Esophagus muscularis mucosa (tissue), 4 donors: ENCODE data around the gene TET3. TPM values are rescaled to one million over a fixed set of nuclear protein-coding genes. Genes with fewer than 3 reads are reported as not detected.

Source experiments
- DNase-seq: peaks from one replicate; pipeline ENCODE4 v3.0.0-alpha.2; 2017; ENCODE audit errors: extremely low spot score
- H3K27ac ChIP-seq, 4 donors: fragments of 200-600 bp; sonication (generic); replicated peaks in 1 of 4; 1 replicate in 3 of 4; 2 replicates in 1 of 4; pipeline ENCODE4 v1.5.1; 2016 to 2019; ENCODE audit warnings: mild to moderate bottlenecking in 1 of 4
- H3K27me3 ChIP-seq, 4 donors: fragments of 200-600 bp; sonication (generic); one replicate each; pipeline versions ENCODE4 v1.5.1 to v1.6.0; 2016 to 2019
- H3K36me3 ChIP-seq, 4 donors: fragments of 200-600 bp; sonication (generic); one replicate each; pipeline ENCODE4 v1.5.1; 2016 to 2019
- H3K4me1 ChIP-seq, 4 donors: fragments of 200-600 bp; sonication (generic); one replicate each; pipeline ENCODE4 v1.5.1; 2016 to 2019
- H3K4me3 ChIP-seq, 4 donors: fragments of 200-600 bp; sonication (generic); 1 replicate in 2 of 4; 2 replicates in 2 of 4; pipeline ENCODE4 v1.5.1; 2016 to 2019; ENCODE audit warnings: mild to moderate bottlenecking in 4 of 4, moderate library complexity in 1 of 4
- H3K9me3 ChIP-seq, 4 donors: fragments of 200-600 bp; sonication (generic); 1 replicate in 3 of 4; 2 replicates in 1 of 4; pipeline ENCODE4 v1.5.1; 2016 to 2019
- EP300 ChIP-seq: sonication (generic); formaldehyde crosslinking; IDR thresholded peaks from one replicate; pipeline ENCODE4 v1.6.1; 2017; ENCODE audit warnings: antibody characterized with exemption
- POLR2A ChIP-seq: fragments of 450-650 bp; IDR thresholded peaks from one replicate; pipeline ENCODE4 v1.6.1; 2017; ENCODE audit warnings: antibody characterized with exemption, moderate library complexity, mild to moderate bottlenecking, low read depth
- POLR2AphosphoS5 ChIP-seq, 2 donors: sonication (generic); formaldehyde crosslinking; IDR thresholded peaks; one replicate each; pipeline ENCODE4 v1.6.1; 2017; ENCODE audit warnings: antibody characterized with exemption in 2 of 2
- WGBS: methylation state at CpG from one replicate; pipeline ENCODE4 v1.1.5; 2018; 5-methylcytosine and 5-hydroxymethylcytosine counted together
- intact Hi-C: fragments of 100-400 bp; cut with DNase I; formaldehyde crosslinking; loops from one replicate; pipeline ENCODE4 v1.15.1; 2023
- small RNA-seq, 3 donors: library from RNA; depleted of rRNA; stranded (forward); fragments of <200 nt; gene quantifications; one replicate each; pipeline ENCODE3, GENCODE V24; 2016
- total RNA-seq, 4 donors: library from RNA; depleted of rRNA; stranded (reverse); fragments of >200 nt; gene quantifications; one replicate each; pipeline versions ENCODE4 v1.1.0 to v1.2.1, GENCODE V29; 2016
- TF ChIP-seq, protein P1 (sequence below), 3 experiments: fragments of 200-600 bp in 2 of 3; fragments of 450-650 bp in 1 of 3; sonication (generic) in 2 of 3; IDR thresholded peaks; one replicate each; pipeline ENCODE4 v1.5.1; 2017 to 2019; ENCODE audit warnings: antibody characterized with exemption in 3 of 3, mild to moderate bottlenecking in 2 of 3, moderate library complexity in 1 of 3

TET3 gene
- total RNA-seq, 4 donors from 2014 or later = 5.4 to 6.7 (median 6.1) TPM

DNA sequence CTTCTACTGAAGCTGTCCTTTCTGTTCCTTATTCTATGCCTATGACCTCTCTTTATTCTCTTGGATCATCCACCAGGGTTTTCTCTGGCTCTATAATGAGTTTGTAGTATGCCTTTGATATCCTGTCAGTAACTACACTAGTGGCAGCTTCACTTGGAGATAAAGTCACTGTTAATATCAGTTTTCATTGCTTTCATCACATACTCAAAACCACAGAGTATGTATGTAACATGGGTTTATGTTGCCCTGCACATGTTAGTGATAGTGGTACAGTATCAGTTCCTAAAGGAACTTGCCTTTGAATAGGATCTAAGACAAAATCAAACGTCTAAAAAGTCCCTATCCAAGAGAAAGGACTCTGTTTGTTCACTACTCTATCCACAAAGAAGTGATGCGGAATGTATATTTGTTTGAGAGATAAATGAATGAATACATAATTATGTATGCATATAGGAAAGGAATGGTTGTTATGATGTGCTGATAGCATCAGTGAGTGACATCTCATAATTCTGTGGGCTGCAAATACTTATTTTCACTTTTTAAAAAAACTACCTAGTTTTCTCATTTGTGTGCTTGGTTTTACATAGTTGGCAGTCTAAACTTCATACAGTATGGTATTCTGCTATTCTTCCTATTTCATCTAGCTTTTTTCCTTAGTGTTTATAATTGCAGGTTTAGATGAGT lies 45.1 kb downstream of the TET3 start:
- intact Hi-C loops = no loop called here
- WGBS = 64% methylated on average over 2 of the region's 2 CpGs
- Histone ChIP-seq H3K27ac (no peak overlapping the region), H3K9me3 (no peaks in the 10 kb centered on the region), H3K27me3 (no peaks in the 10 kb centered on the region), H3K4me1 (peaks cover 8 to 25% (median 19%) of the 10 kb centered on the region in 4 donors), H3K36me3 (no peaks in the 10 kb centered on the region), H3K4me3 (no peak overlapping the region)
- no peak for DNase-seq
- no peak for TF ChIP-seq EP300

DNA sequence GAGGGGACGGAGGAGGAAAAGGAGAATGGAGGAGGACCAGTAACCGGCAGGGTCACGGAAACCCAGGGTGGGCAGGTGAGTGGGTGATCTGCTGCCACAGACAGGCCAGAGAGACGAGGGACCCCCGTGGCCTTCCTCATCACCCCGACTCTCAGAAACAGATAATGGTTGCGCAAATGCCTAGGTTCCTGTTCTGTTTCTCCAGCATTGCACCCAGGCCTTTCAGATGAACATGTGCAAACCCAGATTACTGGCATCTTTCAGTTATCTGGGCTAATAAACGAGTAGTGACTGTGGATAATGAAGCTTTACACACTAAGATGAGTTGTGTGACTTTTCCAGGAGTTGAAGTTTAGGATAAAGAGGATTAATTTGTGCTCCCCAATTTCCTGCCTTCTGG lies 46.5 kb downstream of the TET3 start:
- Histone ChIP-seq H3K4me3 (no peak overlapping the region), H3K27ac (no peak overlapping the region), H3K4me1 (peaks cover 8 to 25% (median 19%) of the 10 kb centered on the region in 4 donors), H3K36me3 (no peaks in the 10 kb centered on the region), H3K27me3 (no peaks in the 10 kb centered on the region), H3K9me3 (no peaks in the 10 kb centered on the region)
- 84% methylated on average over 8 of the region's 8 CpGs for WGBS
- no peak for TF ChIP-seq EP300
- TF ChIP-seq, protein P1, sequence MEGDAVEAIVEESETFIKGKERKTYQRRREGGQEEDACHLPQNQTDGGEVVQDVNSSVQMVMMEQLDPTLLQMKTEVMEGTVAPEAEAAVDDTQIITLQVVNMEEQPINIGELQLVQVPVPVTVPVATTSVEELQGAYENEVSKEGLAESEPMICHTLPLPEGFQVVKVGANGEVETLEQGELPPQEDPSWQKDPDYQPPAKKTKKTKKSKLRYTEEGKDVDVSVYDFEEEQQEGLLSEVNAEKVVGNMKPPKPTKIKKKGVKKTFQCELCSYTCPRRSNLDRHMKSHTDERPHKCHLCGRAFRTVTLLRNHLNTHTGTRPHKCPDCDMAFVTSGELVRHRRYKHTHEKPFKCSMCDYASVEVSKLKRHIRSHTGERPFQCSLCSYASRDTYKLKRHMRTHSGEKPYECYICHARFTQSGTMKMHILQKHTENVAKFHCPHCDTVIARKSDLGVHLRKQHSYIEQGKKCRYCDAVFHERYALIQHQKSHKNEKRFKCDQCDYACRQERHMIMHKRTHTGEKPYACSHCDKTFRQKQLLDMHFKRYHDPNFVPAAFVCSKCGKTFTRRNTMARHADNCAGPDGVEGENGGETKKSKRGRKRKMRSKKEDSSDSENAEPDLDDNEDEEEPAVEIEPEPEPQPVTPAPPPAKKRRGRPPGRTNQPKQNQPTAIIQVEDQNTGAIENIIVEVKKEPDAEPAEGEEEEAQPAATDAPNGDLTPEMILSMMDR (IDR thresholded peaks at IDR 0.05) = no peak
- TF ChIP-seq POLR2AphosphoS5 (IDR thresholded peaks at IDR 0.05) = no peak
- no peak for TF ChIP-seq POLR2A
- intact Hi-C loops = no loop called here
- DNase-seq = no peak

DNA sequence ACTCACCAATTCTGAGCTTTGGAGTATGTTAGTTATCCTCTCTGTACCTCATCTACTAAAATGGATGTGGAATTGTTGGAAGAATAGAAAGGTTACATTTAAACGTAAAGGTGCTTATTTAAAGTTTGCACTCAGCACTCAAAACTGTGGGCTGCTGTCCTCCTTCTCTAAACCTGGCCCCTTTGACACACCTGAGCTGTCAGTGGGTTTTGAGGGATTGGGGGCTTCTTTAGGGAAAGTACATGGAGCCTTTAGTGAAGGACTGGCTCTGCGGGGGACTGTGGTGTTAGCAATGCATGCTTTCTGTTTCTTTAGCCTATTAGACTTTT lies 47.2 kb downstream of the TET3 start:
- Histone ChIP-seq H3K4me3 (no peak overlapping the region), H3K9me3 (no peaks in the 10 kb centered on the region), H3K27ac (no peak overlapping the region), H3K4me1 (peaks cover 9 to 27% (median 22%) of the 10 kb centered on the region in 4 donors), H3K36me3 (no peaks in the 10 kb centered on the region), H3K27me3 (no peaks in the 10 kb centered on the region)
- intact Hi-C loops = no loop called here
- WGBS = 53% methylated on average over 2 of the region's 2 CpGs
- no peak for DNase-seq
- no peak for TF ChIP-seq POLR2A
- TF ChIP-seq EP300 = no peak
- TF ChIP-seq, protein P1 (IDR thresholded peaks at IDR 0.05) = no peak
- TF ChIP-seq POLR2AphosphoS5 (IDR thresholded peaks at IDR 0.05) = no peak

DNA sequence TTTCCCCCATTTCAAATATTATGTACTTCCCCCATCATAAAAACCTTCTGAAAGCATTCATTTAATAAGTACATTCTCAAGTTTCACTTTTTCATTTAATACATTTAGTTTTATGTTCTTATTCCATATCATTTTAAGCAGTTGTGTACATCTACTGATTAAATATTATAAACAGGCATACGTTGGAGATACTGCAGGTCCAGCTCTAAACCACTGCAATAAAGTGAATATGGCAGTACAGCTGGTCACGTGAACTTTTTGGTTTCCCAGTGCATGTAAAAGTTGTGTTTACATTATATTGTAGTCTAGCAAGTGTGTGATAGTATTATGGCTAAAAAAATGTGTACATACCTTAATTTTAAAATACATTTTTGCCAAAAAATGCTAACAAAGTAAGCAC lies 48.7 kb downstream of the TET3 start:
- no peak for DNase-seq
- H3K27ac ChIP-seq = no peak overlapping the region
- H3K4me1 ChIP-seq = peaks cover 13 to 39% (median 26%) of the 10 kb centered on the region in 4 donors
- WGBS = 58% methylated on average over 2 of the region's 2 CpGs
- no peaks in the 10 kb centered on the region for H3K9me3 ChIP-seq
- intact Hi-C loops = no loop called here
- H3K36me3 ChIP-seq = no peaks in the 10 kb centered on the region
- TF ChIP-seq EP300 (no peak), POLR2A (no peak), POLR2AphosphoS5 (IDR thresholded peaks at IDR 0.05) (no peak)
- TF ChIP-seq, protein P1 (IDR thresholded peaks at IDR 0.05) = no peak
- H3K4me3 ChIP-seq = no peak overlapping the region
- H3K27me3 ChIP-seq = no peaks in the 10 kb centered on the region

Small RNA genes within 50 kb of the gene (small RNA-seq; reads per million reads assigned to genes)
- gene AC110801.1 (0 reads per million in 3 donors), gene RNA5SP97 (0 reads per million in 3 donors)

Other genes with a start within 250 kb of the TET3 start
- gene TPRKB, start 247.6 kb upstream of the TET3 start, total RNA-seq = 10 to 100 TPM; 13.6 to 30.3 (median 23.4) TPM
- gene DUSP11, start 204.8 kb upstream of the TET3 start, total RNA-seq = 10 to 100 TPM; 15.2 to 22.4 (median 18.7) TPM
- not detected for gene C2orf78, start 200.7 kb upstream of the TET3 start, total RNA-seq
- 10 to 100 TPM; 32.3 to 73.8 (median 34.1) TPM for gene STAMBP, start 155.9 kb upstream of the TET3 start, total RNA-seq
- 1,000 to 10,000 TPM; 4,013 to 8,538 (median 5,633) TPM for gene ACTG2, start 91.9 kb upstream of the TET3 start, total RNA-seq
- gene DGUOK, start 58.0 kb upstream of the TET3 start, total RNA-seq = 10 to 100 TPM; 31.6 to 50.7 (median 36.6) TPM
- gene BOLA3, start 163.0 kb downstream of the TET3 start, total RNA-seq = 10 to 100 TPM; 29.4 to 46.9 (median 42.8) TPM
- 100 to 1,000 TPM; 102 to 129 (median 106) TPM for gene MOB1A, start 194.0 kb downstream of the TET3 start, total RNA-seq
- gene MTHFD2, start 213.7 kb downstream of the TET3 start, total RNA-seq = 10 to 100 TPM; 22.0 to 80.8 (median 43.5) TPM